ENCODE results near the gene ZP1. TPM values are rescaled to one million over a fixed set of nuclear protein-coding genes. Genes with fewer than 3 reads are reported as not detected.

ZP1 gene
- total RNA-seq, 2 experiments from 2014 or later: 0.20 TPM; not detected in 1

- Mint-ChIP-seq H3K4me1 (ENCODE audit: low read depth) (peaks cover 50% of the 10 kb centered on the region), H3K4me3 (peak overlapping the region; percentile 93), H3K36me3 (ENCODE audit: low read depth) (peaks cover 62% of the 10 kb centered on the region), H3K9me3 (no peaks in the 10 kb centered on the region), H3K27ac (peak overlapping the region; percentile 96), H3K27me3 (no peaks in the 10 kb centered on the region)
- intact Hi-C loops (cut with DNase I, micrococcal nuclease): loop anchor here (2.0 to 10.0 kb wide), 6 partner anchors 62 to 1210 kb away; partner anchors contain the start of genes CCDC86 (in 2 of the 2), CYB561A3 (in 1 of the 2), FTH1 (in 1 of the 2) and SYT7 (in 1 of the 2)
- TF ChIP-seq, protein P1, sequence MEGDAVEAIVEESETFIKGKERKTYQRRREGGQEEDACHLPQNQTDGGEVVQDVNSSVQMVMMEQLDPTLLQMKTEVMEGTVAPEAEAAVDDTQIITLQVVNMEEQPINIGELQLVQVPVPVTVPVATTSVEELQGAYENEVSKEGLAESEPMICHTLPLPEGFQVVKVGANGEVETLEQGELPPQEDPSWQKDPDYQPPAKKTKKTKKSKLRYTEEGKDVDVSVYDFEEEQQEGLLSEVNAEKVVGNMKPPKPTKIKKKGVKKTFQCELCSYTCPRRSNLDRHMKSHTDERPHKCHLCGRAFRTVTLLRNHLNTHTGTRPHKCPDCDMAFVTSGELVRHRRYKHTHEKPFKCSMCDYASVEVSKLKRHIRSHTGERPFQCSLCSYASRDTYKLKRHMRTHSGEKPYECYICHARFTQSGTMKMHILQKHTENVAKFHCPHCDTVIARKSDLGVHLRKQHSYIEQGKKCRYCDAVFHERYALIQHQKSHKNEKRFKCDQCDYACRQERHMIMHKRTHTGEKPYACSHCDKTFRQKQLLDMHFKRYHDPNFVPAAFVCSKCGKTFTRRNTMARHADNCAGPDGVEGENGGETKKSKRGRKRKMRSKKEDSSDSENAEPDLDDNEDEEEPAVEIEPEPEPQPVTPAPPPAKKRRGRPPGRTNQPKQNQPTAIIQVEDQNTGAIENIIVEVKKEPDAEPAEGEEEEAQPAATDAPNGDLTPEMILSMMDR (IDR thresholded peaks at IDR 0.05): no peak
- peak overlapping the region; percentile 66 for H3K4me3 ChIP-seq (ENCODE audit: low read length)
- peak overlapping the region; percentile 6 to 85 for H3K27ac ChIP-seq (ENCODE audit: low read depth in 1 of 2, low read length in 2 of 2)
- ChIA-PET CTCF (interaction anchor here (1.3 to 3.2 kb wide), 4 partner anchors 10 to 481 kb away, joined by 3 to 30 read pairs (median 8); partner anchors contain the start of gene CD6), POLR2A (interaction anchor here (1.2 to 3.6 kb wide), 7 partner anchors 10 to 206 kb away, joined by 3 to 43 read pairs (median 4); partner anchors contain the start of genes TMEM109 and TMEM132A)
- no peak for DNase-seq
- no peak for ATAC-seq (ENCODE audit: poor library complexity)
- H3K27me3 ChIP-seq (ENCODE audit: control insufficient read depth in 1 of 2, insufficient read depth in 2 of 2, low read length in 2 of 2): no peaks in the 10 kb centered on the region
- no peaks in the 10 kb centered on the region for H3K9me3 ChIP-seq (ENCODE audit: control insufficient read depth in 1 of 2, insufficient read depth in 1 of 2, low read length in 2 of 2)
- H3K36me3 ChIP-seq (ENCODE audit: insufficient read depth, low read length): peaks cover 40% of the 10 kb centered on the region
- H3K4me1 ChIP-seq (ENCODE audit: insufficient read depth, low read length): peaks cover 34% of the 10 kb centered on the region
Measured at GRCh38 chr11:60905047-60905446, 37.7 kb downstream of the ZP1 start.

DNA sequence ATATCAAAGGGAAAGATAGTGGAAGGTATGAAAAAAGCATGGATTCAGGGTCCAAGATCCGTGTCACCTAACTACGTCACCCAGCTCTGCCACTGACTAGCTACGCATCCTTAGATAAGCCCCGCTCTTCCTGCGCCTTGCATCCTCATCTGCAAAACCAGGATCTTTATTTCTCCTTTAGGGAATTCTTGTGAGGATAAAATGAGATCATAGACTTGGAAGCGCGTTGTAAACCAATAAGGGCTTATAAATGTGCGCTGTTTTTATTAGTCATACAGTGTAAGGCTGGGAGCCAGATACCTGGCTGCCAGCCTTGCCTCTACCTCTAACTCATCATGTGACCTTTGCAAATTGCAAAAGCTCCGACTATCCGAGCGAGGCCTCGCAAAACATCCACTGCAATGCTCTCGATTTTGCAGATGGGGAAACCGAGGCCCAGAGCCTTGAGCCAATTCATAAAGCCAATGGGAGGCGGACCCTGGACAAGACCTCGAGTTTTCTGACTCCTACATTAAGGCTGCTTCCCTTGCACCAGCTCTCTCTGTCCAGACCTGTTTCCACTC, 38.3 kb downstream of the ZP1 start:
- H3K27ac Mint-ChIP-seq: peak overlapping the region; percentile 96
- peak overlapping the region; percentile 66 for H3K4me3 ChIP-seq (ENCODE audit: low read length)
- intact Hi-C loops (cut with DNase I, micrococcal nuclease): loop anchor here (1.0 to 10.0 kb wide), 9 partner anchors 9 to 1209 kb away; partner anchors contain the start of genes CCDC86 (in 2 of the 2), TMEM109 (in 2 of the 2), CYB561A3 (in 1 of the 2) and FTH1 (in 1 of the 2)
- H3K27me3 Mint-ChIP-seq: no peaks in the 10 kb centered on the region
- peaks cover 39% of the 10 kb centered on the region for H3K4me1 ChIP-seq (ENCODE audit: insufficient read depth, low read length)
- H3K27ac ChIP-seq (ENCODE audit: low read depth in 1 of 2, low read length in 2 of 2): peak overlapping the region; percentile 42 to 85
- peaks cover 51% of the 10 kb centered on the region for H3K4me1 Mint-ChIP-seq (ENCODE audit: low read depth)
- ATAC-seq (ENCODE audit: poor library complexity) (peak; percentile 13), DNase-seq (peak in 5 of 14 experiments; percentile 25 to 58 (median 47))
- no peaks in the 10 kb centered on the region for H3K9me3 ChIP-seq (ENCODE audit: control insufficient read depth in 1 of 2, insufficient read depth in 1 of 2, low read length in 2 of 2)
- H3K36me3 ChIP-seq (ENCODE audit: insufficient read depth, low read length): peaks cover 34% of the 10 kb centered on the region
- CTCF ChIA-PET: interaction anchor here (1.1 to 3.2 kb wide), 5 partner anchors 10 to 480 kb away, joined by 3 to 30 read pairs (median 3); partner anchors contain the start of gene CD6
- POLR2A ChIA-PET: interaction anchor here (1.0 to 3.6 kb wide), 8 partner anchors 8 to 206 kb away, joined by 3 to 43 read pairs (median 4); partner anchors contain the start of gene TMEM109
- H3K9me3 Mint-ChIP-seq: no peaks in the 10 kb centered on the region
- H3K27me3 ChIP-seq (ENCODE audit: control insufficient read depth in 1 of 2, insufficient read depth in 2 of 2, low read length in 2 of 2): no peaks in the 10 kb centered on the region
- H3K36me3 Mint-ChIP-seq (ENCODE audit: low read depth): peaks cover 56% of the 10 kb centered on the region
- peak overlapping the region; percentile 93 for H3K4me3 Mint-ChIP-seq
- TF ChIP-seq, protein P1 (IDR thresholded peaks at IDR 0.05): no peak

GRCh38 chr11:60906132-60906972, 39.0 kb downstream of the ZP1 start, which contains the start of gene PRPF19:
TSS of gene PRPF19 (minus strand) at chr11:60906585. CDS start at chr11:60906382, 203 bp downstream.
- Mint-ChIP-seq H3K27ac (peak within 1 kb of the TSS; percentile 96), H3K4me3 (peak within 1 kb of the TSS; percentile 93), H3K36me3 (ENCODE audit: low read depth) (peaks cover 49% of the 10 kb centered on the region), H3K27me3 (no peaks in the 10 kb centered on the region), H3K4me1 (ENCODE audit: low read depth) (peaks cover 56% of the 10 kb centered on the region), H3K9me3 (no peaks in the 10 kb centered on the region)
- CTCF ChIA-PET: interaction anchor here (1.1 to 3.2 kb wide), 4 partner anchors 9 to 64 kb away, joined by 3 to 30 read pairs (median 5); partner anchors contain the start of gene CD6
- POLR2A ChIA-PET: interaction anchor here (0.6 to 3.6 kb wide), 9 partner anchors 8 to 487 kb away, joined by 3 to 43 read pairs (median 4); partner anchors contain the start of genes TMEM109 and TMEM216
- DNase-seq: peak; percentile 97 to 100 (median 99)
- TF ChIP-seq, protein P1 (IDR thresholded peaks at IDR 0.05): no peak
- no peaks in the 10 kb centered on the region for H3K27me3 ChIP-seq (ENCODE audit: control insufficient read depth in 1 of 2, insufficient read depth in 2 of 2, low read length in 2 of 2)
- peaks cover 42% of the 10 kb centered on the region for H3K4me1 ChIP-seq (ENCODE audit: insufficient read depth, low read length)
- intact Hi-C loops (cut with DNase I, micrococcal nuclease): loop anchor here (1.0 to 10.0 kb wide), 8 partner anchors 8 to 1208 kb away; partner anchors contain the start of genes TMEM109 (in 2 of the 2), CCDC86 (in 1 of the 2), CYB561A3 (in 1 of the 2) and FTH1 (in 1 of the 2)
- H3K27ac ChIP-seq (ENCODE audit: low read depth in 1 of 2, low read length in 2 of 2): peak within 1 kb of the TSS; percentile 85 to 93
- ATAC-seq (ENCODE audit: poor library complexity): peak; percentile 93
- H3K36me3 ChIP-seq (ENCODE audit: insufficient read depth, low read length): peaks cover 27% of the 10 kb centered on the region
- H3K9me3 ChIP-seq (ENCODE audit: control insufficient read depth in 1 of 2, insufficient read depth in 1 of 2, low read length in 2 of 2): no peaks in the 10 kb centered on the region
- H3K4me3 ChIP-seq (ENCODE audit: low read length): peak within 1 kb of the TSS; percentile 66

Measured in CD4-positive, alpha-beta T cell (primary cell).